ENCODE data around the gene HLF.
A peak's percentile ranks its signal among the peaks of the same experiment; 100 is the strongest.

HLF gene

DNA sequence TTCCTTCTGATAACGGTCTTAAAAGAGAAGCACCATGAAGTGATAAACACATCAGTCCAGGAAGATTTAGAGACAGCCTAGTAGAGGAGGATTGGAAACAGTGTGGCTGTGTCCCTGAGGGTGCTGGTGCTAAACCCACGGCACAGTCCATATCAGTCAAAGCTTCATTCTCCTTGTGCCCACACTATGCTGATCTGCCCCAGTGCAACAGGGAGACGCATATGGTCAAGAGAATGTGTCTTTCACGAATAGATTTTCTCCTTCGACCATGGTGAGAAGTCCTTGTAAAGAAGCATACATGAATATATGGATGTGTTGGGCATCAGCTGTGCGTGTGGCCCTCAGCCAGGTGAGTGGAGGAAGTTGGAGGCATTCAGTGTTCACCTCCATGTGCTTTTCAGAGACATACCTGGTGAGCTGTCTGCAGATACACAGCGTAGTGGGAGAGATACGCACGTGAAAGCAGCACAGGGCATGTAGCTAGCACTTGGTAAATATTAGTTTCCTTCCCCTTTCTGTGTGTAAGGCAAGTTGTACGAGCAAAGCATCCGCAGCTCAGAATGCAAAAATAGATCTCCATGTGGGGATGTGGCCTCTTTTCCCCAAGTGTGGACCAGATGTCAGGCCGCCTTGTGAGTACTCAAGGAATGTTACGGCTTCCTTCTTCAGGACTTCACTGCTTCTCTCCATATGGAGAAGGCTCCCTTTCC lies 29.4 kb downstream of the HLF start:
- DNase-seq = peak; percentile 19

- DNase-seq = peak; percentile 7
Measured at GRCh38 chr17:55295411-55296170, 30.8 kb downstream of the HLF start.

DNA sequence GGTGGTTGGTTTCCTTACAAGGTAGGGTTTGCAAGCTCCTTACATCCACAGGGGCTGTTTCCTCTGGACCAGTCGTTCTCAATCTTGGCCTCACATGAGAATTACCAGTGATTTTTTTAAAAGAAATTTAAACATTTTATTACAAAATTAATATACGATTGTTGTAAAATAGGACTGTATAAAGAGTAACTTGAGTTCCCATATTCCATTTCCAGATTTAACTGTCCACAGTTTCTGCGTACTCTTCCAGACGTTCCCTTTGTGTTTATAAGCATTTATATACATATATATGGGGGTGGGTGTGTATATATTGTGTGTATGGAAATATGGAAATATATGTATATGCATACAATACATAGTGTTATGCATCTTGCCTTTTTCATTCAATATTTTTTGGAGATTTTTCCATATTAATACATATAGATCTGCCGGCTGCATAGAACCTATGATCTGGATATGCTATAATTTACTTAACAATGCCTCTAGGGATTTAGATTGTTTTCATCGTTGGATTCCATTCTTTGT lies 31.5 kb downstream of the HLF start:
- DNase-seq = no peak

DNA sequence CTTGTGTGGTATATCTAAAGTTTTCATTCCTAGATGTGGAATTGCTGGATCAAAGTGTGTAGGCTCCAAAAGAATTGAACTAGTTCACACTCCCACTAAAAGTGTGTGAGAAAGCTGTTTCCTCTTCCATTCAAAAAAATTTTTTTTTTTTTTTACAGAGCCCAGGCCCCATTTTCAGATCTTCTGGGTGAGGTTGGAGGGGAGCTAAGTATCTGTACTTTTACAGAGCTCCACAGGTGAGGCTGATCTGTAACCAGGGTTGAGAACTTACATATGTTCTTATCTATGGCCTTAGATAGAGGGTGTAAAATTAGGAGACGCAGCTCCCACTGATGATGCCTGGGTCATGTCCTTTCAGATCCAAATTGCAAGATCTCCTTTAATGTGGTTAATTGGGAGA lies 31.9 kb downstream of the HLF start:
- no peak for DNase-seq

GRCh38 chr17:55298111-55298730 lies 33.5 kb downstream of the HLF start:
- no peak for DNase-seq

DNA sequence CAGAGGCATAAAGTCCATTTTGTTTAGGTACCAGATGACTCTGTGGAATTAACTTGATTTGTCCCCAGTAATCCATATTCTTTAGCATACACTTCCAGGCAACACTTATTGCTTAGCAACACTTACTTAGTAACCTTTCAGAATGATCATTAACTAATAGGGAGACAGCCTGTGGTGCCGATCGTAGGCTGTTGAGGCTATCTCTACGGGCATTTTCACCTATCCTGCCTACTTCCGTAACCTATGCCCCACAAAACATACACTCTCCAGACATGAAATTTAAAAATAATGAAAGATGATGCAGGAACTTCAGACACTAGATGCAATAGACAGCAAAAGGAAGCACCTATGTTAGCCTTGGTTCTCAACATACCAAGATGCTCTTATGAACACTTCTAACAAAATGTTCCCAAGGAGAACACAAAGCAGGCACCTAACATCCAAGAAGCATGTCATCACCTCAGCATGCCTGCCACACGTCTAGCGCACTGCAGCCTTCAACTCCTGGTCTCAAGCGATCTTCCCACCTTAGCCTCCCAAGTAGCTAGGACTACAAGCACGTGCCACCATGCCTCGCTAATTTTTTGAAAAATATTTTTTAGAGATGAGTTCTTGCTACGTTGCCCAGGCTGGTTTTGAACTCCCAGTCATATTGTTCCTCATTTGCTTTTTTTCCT lies 34.5 kb downstream of the HLF start:
- no peak for DNase-seq

GRCh38 chr17:55299890-55300289 lies 35.1 kb downstream of the HLF start:
- no peak for DNase-seq

- no peak for DNase-seq
Measured at GRCh38 chr17:55300479-55301290, 35.9 kb downstream of the HLF start.

GRCh38 chr17:55301521-55302406 lies 37.0 kb downstream of the HLF start:
- no peak for DNase-seq

- DNase-seq = no peak
Measured at GRCh38 chr17:55302407-55302787, 37.6 kb downstream of the HLF start.

- DNase-seq = no peak
Measured at GRCh38 chr17:55303008-55303493, 38.3 kb downstream of the HLF start.

GRCh38 chr17:55303701-55304145 lies 39.0 kb downstream of the HLF start:
- DNase-seq = peak; percentile 58

- no peak for DNase-seq
Measured at GRCh38 chr17:55304171-55304859, 39.6 kb downstream of the HLF start.

GRCh38 chr17:55305321-55306087 lies 40.7 kb downstream of the HLF start:
- no peak for DNase-seq

GRCh38 chr17:55307879-55308278 lies 43.1 kb downstream of the HLF start:
- DNase-seq = no peak

- DNase-seq = no peak
Measured at GRCh38 chr17:55308613-55309391, 44.0 kb downstream of the HLF start.

DNA sequence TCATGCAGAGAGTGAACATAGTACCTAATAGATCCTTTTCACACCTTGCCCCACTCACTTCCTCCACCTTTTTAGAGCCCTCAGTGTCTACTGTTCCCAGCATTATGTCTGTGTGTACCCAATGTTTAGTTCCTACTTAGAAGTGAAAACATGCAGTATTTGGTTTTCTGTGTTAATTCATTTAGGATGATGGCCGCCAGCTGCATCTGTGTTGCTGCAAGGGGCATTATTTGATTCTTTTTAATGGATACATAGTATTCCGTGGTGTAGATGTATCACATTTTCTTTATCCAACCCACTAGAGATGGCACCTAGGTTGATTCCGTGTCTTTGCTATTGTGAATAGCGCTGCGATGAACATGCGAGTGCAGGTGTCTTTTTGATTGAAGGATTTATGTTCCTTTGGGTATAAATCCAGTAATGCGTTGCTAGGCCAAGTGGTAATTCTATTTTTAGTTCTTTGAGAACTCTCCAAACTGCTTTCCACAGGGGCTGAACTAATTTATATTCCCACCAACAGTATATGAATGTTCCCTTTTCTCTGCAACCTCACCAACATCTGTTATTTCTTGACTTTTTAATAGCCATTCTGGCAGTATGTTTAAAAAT lies 47.1 kb downstream of the HLF start:
- no peak for DNase-seq

DNA sequence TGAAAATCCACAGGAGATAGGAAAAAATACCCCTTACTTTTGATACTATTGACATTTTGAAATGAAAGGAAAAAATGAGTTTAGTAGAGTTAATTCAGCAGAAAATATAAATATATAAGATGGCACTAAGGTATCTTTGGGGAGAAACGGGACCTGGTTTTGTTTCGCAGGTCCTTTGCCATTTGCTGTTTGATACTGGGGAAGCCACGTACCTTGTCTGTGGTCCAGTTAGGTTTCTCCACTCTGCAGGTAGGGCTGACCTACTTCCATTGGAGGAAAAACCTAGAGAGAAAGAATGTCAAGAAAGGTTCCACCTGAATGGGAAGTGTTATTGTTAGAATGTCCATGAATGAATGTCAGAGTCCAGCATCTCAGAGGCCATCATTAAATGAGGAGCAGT lies 48.1 kb downstream of the HLF start:
- no peak for DNase-seq
